ENCODE data around the gene ARHGEF11. TPM values are rescaled to one million over a fixed set of nuclear protein-coding genes. Genes with fewer than 3 reads are reported as not detected.

The ARHGEF11 gene
- total and polyA plus RNA-seq, 2 of the 4 experiments (the other 2 are of a cell fraction) = 16.8 to 17.2 TPM

GRCh38 chr1:156944268-156944667, 101.3 kb downstream of the ARHGEF11 start:
- Histone ChIP-seq H3K9me1 (ENCODE audit: insufficient read depth, low read length) (peaks cover 26% of the 10 kb centered on the region), H3K18ac (ENCODE audit: low read depth, low read length) (no peak overlapping the region), H3K9ac (ENCODE audit: low read depth, low read length) (no peak overlapping the region), H3K36me3 (ENCODE audit: control insufficient read depth, insufficient read depth, low read length) (peaks cover 87% of the 10 kb centered on the region), H3K56ac (ENCODE audit: extremely low read depth, insufficient read depth, low read length) (no peak overlapping the region), H3K4me3 (ENCODE audit: insufficient read depth, low read depth, low read length) (no peak overlapping the region), H3K79me1 (ENCODE audit: low read depth in 1 of 2, low read length in 2 of 2) (no peaks in the 10 kb centered on the region), H3K4ac (ENCODE audit: low read depth, low read length) (no peak overlapping the region), H3K4me1 (ENCODE audit: control insufficient read depth, insufficient read depth, low read length) (no peaks in the 10 kb centered on the region), H4K91ac (ENCODE audit: insufficient read depth, low read depth, low read length) (no peak overlapping the region), H2AK5ac (ENCODE audit: low read depth, low read length) (no peak overlapping the region), H3K27me3 (ENCODE audit: control insufficient read depth, insufficient read depth, low read length) (no peaks in the 10 kb centered on the region), H3K4me2 (ENCODE audit: low read depth, low read length) (no peak overlapping the region), H3K9me3 (ENCODE audit: control insufficient read depth, insufficient read depth, low read length) (no peaks in the 10 kb centered on the region), H4K8ac (ENCODE audit: low read depth in 2 of 2, low read length in 2 of 2) (no peak overlapping the region), H3K14ac (replicated peaks; ENCODE audit: low read depth, low read length) (no peak overlapping the region), H2BK120ac (ENCODE audit: low read depth, low read length) (no peak overlapping the region), H2AFZ (replicated peaks; ENCODE audit: low read length, poor library complexity) (no peak overlapping the region), H2BK5ac (ENCODE audit: low read depth, low read length, poor library complexity, severe bottlenecking) (no peak overlapping the region), H2BK15ac (ENCODE audit: low read depth, low read length) (no peak overlapping the region), H2BK20ac (ENCODE audit: low read depth, low read length) (no peak overlapping the region), H4K20me1 (ENCODE audit: insufficient read depth, low read length) (no peaks in the 10 kb centered on the region; the same call in 1 of the 2 replicates), H3K23ac (ENCODE audit: low read depth, low read length) (no peak overlapping the region; the same call in 1 of the 2 replicates), H2AK9ac (replicated peaks; ENCODE audit: low read depth, low read length, poor library complexity) (no peak overlapping the region), H3K27ac (ENCODE audit: insufficient read depth, low read length) (no peak overlapping the region), H4K5ac (ENCODE audit: low read depth, low read length) (no peak overlapping the region)
- ATAC-seq (ENCODE audit: low read depth) (no peak), DNase-seq (no peak)
- WGBS, 2 experiments (ENCODE audit: extremely low coverage in 2 of 2, insufficient read length in 1 of 2) = no CpG with 5 or more reads among the region's 1 CpG
- no peak for TF ChIP-seq CEBPB (IDR thresholded peaks at IDR 0.05; ENCODE audit: low read depth, low read length)
- no peak for TF ChIP-seq MXI1 (IDR thresholded peaks at IDR 0.05; ENCODE audit: borderline replicate concordance, low read depth, low read length)
- TF ChIP-seq BHLHE40 (IDR thresholded peaks at IDR 0.05; ENCODE audit: low read depth, low read length) = no peak
- TF ChIP-seq SMC3 (IDR thresholded peaks at IDR 0.05; ENCODE audit: low read depth, low read length) = no peak
- TF ChIP-seq, protein P1, sequence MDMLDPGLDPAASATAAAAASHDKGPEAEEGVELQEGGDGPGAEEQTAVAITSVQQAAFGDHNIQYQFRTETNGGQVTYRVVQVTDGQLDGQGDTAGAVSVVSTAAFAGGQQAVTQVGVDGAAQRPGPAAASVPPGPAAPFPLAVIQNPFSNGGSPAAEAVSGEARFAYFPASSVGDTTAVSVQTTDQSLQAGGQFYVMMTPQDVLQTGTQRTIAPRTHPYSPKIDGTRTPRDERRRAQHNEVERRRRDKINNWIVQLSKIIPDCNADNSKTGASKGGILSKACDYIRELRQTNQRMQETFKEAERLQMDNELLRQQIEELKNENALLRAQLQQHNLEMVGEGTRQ (IDR thresholded peaks at IDR 0.05; ENCODE audit: low read depth, low read length) = no peak
- TF ChIP-seq MAFK (IDR thresholded peaks at IDR 0.05; ENCODE audit: low read depth, low read length) = no peak
- TF ChIP-seq, protein P2, sequence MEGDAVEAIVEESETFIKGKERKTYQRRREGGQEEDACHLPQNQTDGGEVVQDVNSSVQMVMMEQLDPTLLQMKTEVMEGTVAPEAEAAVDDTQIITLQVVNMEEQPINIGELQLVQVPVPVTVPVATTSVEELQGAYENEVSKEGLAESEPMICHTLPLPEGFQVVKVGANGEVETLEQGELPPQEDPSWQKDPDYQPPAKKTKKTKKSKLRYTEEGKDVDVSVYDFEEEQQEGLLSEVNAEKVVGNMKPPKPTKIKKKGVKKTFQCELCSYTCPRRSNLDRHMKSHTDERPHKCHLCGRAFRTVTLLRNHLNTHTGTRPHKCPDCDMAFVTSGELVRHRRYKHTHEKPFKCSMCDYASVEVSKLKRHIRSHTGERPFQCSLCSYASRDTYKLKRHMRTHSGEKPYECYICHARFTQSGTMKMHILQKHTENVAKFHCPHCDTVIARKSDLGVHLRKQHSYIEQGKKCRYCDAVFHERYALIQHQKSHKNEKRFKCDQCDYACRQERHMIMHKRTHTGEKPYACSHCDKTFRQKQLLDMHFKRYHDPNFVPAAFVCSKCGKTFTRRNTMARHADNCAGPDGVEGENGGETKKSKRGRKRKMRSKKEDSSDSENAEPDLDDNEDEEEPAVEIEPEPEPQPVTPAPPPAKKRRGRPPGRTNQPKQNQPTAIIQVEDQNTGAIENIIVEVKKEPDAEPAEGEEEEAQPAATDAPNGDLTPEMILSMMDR (conservative IDR thresholded peaks at IDR 0.05; ENCODE audit: low read depth, low read length) = no peak
- no peak for TF ChIP-seq RAD21 (IDR thresholded peaks at IDR 0.05; ENCODE audit: low read length)
- no peak for TF ChIP-seq NFE2L2 (IDR thresholded peaks at IDR 0.05; ENCODE audit: low read depth, low read length)
- no peak for TF ChIP-seq FOS (IDR thresholded peaks at IDR 0.05; ENCODE audit: low read depth, low read length)
- no peak for TF ChIP-seq POLR2A (IDR thresholded peaks at IDR 0.05; ENCODE audit: low read depth, low read length)
- TF ChIP-seq MAZ (IDR thresholded peaks at IDR 0.05; ENCODE audit: borderline replicate concordance, low read depth, low read length) = no peak
- TF ChIP-seq CHD1 (IDR thresholded peaks at IDR 0.05; ENCODE audit: low read depth, low read length) = no peak
- no peak for TF ChIP-seq RCOR1 (IDR thresholded peaks at IDR 0.05; ENCODE audit: insufficient replicate concordance, low read length)
- ChIA-PET CTCF (no interaction called here), POLR2A (ENCODE audit: unreplicated experiment) (no interaction called here)
- dilution Hi-C loops (cut with HindIII; ENCODE audit: low sequenced_read_pairs, unreplicated experiment) = no loop called here
- intact Hi-C loops (cut with micrococcal nuclease) = no loop called here
- in situ Hi-C loops (cut with MboI; ENCODE audit: low sequenced_read_pairs) = no loop called here
- BruUV-seq (replicated peaks) = no TSS peak

Measured in IMR-90 (cell line).